HG03175 (cell line): ENCODE data around the gene PARK7.

Source experiments
- ATAC-seq: cut with Tn5 transposase; IDR thresholded peaks from one replicate; pipeline ENCODE4 v1.9.1; 2021; ENCODE audit warnings: mild to moderate bottlenecking, moderate library complexity; ENCODE audit not compliant: unreplicated experiment

PARK7 gene

DNA sequence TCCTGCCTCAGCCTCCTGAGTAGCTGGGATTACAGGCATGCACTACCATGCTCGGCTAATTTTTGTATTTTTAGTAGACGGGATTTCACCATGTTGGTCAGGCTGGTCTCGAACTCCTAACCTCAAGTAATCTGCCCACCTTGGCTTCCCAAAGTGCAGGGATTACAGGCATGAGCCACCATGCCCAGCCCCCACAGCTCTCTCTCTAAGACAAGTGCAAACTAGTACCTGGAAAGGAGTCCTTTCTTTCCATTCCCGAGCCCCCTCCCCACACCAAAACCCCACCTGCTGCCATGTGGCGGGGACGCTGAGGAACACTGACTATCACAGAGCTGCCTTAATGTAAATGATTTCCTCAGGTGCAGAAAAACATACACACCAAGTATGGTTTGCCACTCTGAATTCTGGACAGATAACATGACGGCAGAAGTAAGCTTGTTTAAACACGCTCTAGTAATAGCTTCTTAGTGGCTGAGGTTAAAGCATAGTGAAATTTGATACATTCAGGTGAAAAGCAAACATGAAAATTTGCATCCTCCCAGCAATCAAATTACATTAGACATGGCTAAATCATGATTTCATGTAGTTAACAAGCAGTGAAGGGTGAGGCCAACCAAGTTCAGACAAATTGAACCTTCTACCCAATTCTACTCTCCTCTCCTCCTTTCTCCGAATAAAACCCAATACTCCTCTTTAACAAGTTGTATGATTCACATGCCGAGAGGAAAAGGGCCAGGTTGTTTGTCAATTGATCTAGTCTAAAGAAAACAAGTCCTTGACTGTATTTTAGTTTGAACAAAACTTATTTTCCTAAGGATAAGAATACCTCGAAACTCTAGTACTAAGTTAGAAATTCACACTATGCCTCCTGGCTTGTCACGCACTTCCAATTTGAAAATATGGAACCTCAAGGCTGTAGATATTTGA lies 44.8 kb downstream of the PARK7 start:
- no peak for ATAC-seq

- no peak for ATAC-seq
These were observed 47.8 kb downstream of the PARK7 start for GRCh38 chr1:8009043-8010002.

DNA sequence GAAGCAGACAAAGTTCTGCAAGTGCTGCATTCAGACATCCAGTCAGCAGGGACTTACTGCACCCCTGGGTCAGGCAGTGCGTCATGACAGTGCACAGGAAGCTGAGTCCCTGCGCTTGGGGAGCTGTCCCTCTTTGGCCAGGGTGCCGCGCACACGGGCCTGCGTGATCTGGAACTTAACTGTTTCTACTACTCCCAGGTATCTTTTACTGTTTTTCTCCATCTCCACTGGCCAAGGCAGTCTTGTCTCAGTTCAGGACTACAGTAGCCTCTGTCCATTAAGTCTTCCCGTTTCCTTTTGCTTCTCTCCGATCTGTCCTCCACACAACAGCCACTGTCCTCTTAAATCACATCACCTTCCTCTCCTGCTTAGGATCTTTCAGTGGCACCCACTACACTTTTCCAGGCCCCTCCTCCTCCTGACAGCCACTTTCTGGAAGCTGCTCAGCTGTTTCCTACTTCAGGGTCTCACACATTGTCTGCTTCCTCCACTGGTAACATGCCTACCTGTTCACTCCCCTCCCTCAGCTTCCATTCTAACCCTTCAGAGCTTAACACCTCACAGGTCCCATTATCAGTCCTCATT lies 48.7 kb downstream of the PARK7 start:
- no peak for ATAC-seq

- no peak for ATAC-seq
These were observed 49.5 kb downstream of the PARK7 start for GRCh38 chr1:8011016-8011415.

DNA sequence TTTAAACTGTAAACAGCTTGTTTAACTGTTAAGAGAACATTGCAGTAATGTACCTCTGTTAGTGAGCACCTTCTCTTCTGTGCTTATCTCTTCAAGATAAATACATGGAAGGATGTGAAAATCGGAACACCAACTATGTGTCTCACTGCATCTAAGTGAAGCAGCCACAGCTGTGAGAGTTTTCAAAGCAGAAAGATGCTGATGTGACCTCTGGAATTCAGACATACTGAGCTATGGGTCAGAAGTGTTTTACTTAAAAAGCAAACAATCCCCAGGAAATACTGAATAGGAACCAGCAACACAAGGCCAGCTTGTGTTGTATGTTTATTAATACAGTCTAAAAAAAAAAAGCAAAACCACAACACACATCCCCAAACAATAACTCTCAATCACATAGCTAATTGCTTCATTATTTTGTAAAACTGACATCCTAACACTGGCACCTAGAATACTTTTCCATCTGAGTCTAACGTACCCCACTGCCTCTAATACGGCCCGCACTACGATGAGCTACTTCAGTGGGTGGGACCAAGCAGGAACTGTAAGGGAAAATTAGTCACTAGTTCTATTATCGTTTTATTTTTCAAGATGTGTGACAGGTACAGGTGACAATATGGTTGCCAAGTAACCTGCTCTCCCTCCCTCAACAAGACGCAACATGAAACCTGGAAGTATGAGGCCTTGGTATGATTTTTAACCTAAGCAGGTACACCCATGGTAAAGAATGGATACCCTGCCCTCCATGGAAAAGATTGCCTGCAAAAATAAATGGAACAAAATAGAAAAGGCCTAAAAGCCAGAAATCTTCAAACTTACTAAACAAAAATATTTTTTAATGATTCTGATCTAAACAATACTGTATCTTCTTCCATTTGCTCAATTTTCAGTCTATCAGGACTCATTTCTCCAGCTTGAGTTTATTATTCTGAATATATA lies 50.7 kb downstream of the PARK7 start:
- no peak for ATAC-seq

GRCh38 chr1:8012955-8013354 lies 51.4 kb downstream of the PARK7 start:
- no peak for ATAC-seq

DNA sequence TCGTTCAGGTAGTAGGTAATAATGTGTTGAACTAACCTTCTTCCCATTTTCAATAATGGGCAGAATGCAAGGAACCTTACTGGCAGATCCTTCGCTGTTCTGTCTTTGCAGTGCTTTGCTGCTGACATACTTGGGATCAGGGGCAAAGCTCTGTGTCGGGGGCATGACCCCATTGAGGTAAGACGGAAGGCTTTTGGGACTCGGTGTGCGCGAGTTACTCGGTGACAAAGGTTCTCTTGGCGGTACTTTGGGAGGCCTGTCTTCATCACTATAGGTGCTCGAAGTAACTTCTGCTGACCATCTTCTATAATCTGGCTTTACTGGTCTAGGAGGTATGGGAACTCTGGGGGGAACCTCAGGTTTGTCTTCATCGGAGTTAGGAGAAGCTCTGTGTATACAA lies 51.9 kb downstream of the PARK7 start:
- no peak for ATAC-seq

DNA sequence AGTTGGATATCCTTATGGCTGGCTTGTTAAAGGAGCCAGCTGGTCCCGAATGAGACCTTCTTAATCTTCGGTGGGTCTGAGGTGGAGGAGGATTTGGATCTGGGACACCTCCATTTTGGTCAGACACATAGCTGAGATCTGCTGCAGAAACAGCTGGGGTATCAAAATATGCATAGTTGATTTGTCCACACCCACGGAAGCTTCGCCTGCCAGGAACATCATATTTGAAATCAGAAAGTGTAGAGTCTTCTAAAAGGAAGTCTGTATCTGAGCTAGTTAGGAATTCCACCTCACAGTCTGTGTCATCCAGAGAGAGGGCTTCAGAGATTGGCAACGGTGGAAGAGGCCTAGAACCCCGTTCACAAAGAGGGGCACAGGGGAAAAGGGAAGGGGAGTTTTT lies 52.3 kb downstream of the PARK7 start:
- no peak for ATAC-seq

DNA sequence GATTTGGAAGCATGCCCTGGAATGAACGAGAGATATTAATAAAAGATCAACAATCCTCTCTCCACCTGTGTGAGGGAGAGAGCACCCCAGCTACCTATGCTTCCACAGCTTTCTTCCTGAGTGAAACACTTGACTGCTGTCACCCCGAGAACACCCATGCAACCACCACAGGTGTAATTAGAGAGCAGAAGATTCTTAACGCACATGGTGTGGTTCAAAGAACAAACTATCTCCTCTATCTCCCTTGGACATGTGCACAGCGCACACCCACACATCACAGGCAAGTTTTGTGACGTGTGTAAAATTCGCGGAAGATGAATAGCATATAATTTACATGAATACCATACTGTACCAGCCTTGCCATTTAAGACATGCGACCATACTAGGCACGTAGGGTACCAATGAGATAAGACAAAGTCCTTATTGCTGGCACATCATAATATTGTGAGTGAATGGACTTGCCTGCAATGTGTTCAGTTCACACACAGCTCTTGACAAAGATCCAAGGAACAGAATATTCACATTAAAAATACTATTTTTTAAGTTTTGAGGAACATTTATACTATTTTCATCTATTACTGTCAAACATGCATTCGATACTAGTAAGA lies 53.0 kb downstream of the PARK7 start:
- ATAC-seq: no peak

- no peak for ATAC-seq
These were observed 53.7 kb downstream of the PARK7 start for GRCh38 chr1:8015036-8015808.

- ATAC-seq: no peak
These were observed 54.3 kb downstream of the PARK7 start for GRCh38 chr1:8015809-8016165.

GRCh38 chr1:8016210-8016894 lies 54.8 kb downstream of the PARK7 start:
- no peak for ATAC-seq

DNA sequence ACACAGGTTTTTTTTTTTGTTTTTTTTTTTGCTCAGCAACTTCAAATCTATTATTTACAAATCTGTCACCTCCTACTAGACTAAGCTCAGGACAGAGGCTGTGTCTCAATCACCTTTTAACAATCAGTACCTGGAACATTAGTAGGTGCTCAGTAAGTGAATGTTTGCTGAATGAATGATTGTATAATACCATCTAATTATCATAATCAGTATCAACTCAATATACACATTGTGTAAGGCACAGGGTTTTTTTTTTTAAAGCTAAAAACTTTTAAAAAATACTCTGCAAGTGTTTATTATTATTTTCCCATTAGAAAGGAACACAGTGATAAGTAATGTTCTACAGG lies 55.4 kb downstream of the PARK7 start:
- no peak for ATAC-seq

DNA sequence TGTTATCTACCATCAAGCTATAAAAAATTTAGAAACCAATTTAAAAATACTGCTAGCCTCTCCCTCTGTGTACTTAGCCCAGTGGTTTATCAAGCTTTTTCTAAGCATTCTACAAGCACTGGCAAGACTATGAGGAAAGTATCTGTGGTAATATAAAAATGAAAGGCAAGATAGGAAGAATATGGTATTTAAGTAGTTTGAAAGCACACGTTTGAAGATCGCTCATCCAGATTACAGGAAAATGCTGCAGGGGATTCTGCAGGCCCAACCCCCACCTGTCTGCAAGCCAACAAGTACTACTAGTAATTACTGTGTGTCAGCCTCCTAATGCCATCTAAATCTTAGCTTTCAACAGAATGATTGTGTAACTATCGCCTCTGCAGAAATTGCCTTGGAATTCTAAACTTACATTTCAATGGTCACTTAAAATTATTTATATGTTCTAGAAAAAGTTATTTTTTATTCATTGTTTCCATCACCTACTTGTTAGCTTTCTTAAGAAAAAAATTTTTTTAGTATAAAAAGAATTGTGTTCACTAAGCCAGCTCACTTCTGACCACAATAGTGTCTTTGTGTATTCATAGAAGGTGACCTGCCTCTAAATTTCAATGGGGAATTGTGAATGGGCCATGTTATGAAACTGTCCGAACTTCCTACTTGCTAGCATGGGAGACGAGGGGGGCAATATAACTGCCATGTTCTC lies 56.1 kb downstream of the PARK7 start:
- ATAC-seq: no peak

DNA sequence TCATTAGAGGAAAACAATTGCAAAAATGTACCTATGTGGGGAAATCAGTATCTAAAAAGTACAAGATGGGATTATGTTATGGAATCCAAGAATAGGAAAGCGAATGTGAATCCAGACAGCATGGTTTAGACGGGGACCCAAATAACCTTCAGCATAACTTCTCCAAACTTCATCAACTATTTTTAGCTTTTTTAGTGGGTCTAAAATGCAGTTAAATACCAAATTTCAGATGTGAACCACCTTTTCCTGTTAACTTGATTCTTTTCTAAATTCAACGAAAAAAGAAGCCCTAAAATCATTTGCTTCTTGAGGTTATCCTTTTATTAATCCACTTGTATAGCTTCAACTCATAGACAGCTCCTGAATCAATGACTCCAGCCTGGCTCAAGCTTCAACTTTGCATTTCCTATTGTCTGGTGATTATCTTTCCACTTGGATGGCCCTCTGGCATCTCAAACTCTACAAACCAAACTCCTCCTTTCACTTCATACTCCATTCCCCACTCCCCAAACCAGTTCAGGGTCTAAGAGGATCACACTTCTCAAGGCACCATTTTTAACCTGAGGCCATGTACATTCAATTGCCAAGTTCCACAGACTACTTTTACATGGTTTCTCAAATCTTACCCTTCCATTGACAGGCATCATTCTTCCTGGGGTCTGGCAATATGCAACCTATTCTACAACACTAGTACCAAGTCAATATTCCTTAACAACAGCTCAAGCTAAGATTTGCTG lies 57.1 kb downstream of the PARK7 start:
- no peak for ATAC-seq

- ATAC-seq: no peak
These were observed 57.7 kb downstream of the PARK7 start for GRCh38 chr1:8019229-8019620.

DNA sequence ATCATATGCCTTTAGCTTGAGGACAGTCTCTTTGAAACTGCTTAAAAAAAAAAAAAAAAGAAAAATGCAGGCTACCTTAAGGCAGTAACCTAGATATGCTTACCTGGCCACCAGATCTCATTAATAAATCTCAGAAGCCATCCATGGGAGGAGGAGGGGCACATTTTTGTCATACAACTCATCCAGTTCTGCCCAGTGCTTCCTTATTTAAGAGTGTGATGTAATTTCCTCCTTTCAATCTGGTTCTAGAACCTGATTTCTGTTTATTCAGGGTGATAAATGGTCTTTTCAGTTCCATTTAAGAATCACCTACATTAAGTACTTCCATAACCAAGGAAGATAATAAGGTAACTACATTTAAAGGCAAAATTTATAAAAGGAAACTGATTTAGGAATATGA lies 58.5 kb downstream of the PARK7 start:
- ATAC-seq: no peak
